Measurements from ENCODE around the gene KIAA0513.

DNA sequence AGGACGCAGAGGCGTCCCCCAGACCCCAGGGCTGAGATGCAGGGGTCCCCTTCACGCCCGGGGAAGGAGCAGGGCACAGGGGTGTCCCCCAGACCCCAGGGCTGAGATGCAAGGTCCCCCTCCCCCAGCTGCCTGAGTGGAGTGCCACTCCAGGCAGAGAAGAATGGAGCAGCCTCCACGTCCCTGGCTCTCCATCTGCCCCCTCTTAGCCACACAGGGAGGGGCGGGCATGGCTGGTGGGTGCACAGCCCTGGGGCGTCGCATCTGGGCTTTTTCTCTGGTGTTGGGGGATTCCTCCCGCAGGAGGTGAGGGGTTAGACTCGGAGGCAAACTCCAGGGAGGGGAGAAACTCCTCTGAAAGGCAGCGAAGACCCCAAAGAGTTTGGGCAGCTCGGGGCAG, 67.2 kb downstream of the KIAA0513 start:
- TF ChIP-seq EZH2 (IDR thresholded peaks at IDR 0.05; ENCODE audit: borderline replicate concordance, control insufficient read depth, low read depth, low read length) (no peak), CTCF (IDR thresholded peaks at IDR 0.05 in 2 of 3, conservative IDR thresholded peaks at IDR 0.05 in 1 of 3; ENCODE audit: control insufficient read depth in 2 of 3, extremely low read depth in 1 of 3, insufficient read depth in 1 of 3, low read depth in 3 of 3, low read length in 3 of 3) (no peak), POLR2A (IDR thresholded peaks at IDR 0.05; ENCODE audit: low read depth, low read length) (no peak), NR2C2 (IDR thresholded peaks at IDR 0.05; ENCODE audit: borderline replicate concordance, control insufficient read depth, insufficient read length, low read depth) (no peak), ZBTB33 (IDR thresholded peaks at IDR 0.05) (no peak), CHD2 (IDR thresholded peaks at IDR 0.05; ENCODE audit: borderline replicate concordance, low read depth, low read length) (no peak), ATF2 (IDR thresholded peaks at IDR 0.05; ENCODE audit: low read length) (no peak), POLR2AphosphoS5 (IDR thresholded peaks at IDR 0.05; ENCODE audit: low read length) (no peak), CREM (IDR thresholded peaks at IDR 0.05; ENCODE audit: low read depth) (no peak), SPI1 (IDR thresholded peaks at IDR 0.05; ENCODE audit: borderline replicate concordance, insufficient read depth, low read depth, low read length) (no peak), HDAC6 (IDR thresholded peaks at IDR 0.05; ENCODE audit: unreplicated experiment) (no peak), REST (IDR thresholded peaks at IDR 0.05; ENCODE audit: low read depth, low read length) (no peak), ZZZ3 (IDR thresholded peaks at IDR 0.05; ENCODE audit: control insufficient read depth, insufficient read length, low read depth) (no peak)

Measured in GM12878 (cell line).